Inferior parietal cortex (tissue), 1 donor: ENCODE results near the gene JKAMP.
"Not testable (repeated sequence)": the region's sequence is repeated elsewhere in the genome, so short reads cannot be mapped to it uniquely, and the experiment has no call there.

Experiments
- DNase-seq: peaks from one replicate; pipeline ENCODE4 v3.0.0-alpha.2; 2016; ENCODE audit errors: extremely low spot score

JKAMP gene, protein sequence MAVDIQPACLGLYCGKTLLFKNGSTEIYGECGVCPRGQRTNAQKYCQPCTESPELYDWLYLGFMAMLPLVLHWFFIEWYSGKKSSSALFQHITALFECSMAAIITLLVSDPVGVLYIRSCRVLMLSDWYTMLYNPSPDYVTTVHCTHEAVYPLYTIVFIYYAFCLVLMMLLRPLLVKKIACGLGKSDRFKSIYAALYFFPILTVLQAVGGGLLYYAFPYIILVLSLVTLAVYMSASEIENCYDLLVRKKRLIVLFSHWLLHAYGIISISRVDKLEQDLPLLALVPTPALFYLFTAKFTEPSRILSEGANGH

DNA sequence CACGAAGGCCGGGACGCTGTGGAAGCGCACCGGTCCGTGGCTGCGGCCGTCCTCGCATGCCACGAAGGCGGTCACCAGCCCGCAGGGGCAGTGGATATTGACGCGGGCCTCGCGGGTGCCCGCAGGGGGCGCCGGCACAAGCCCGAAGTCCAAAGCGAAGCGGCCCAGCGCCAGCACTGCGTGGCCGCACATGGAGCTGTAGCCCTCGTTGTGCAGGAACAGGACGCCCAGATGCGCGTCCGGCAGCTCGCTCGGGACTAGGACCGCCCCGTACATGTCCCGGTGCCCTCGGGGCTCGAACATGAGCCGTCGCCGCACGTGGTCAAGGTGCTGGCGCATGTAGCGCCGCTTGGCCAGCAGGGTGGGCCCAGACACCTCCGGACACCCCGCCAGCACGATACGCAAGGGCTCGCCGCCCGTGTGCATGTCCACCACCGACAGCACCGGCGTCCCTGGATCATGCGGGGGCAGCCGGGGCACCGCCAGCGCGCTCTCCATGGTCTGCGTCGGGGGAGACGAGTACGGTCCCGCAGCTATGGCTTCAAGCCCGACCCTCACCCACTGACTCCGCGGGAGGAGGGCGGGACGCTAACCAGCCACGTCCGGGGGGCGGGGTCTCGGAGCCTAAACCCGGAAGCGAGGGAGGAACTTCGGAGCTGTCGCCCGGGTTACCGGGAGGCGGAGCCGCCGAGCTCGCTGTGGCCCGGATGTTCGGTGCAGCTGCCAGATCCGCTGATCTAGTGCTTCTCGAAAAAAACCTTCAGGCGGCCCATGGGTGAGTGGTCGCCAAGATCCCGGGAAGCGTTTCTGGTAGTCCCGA is at the start of gene JKAMP, which contains the start of gene L3HYPDH:
Gene JKAMP, plus strand, starts transcription at position 699 of the 820 bp plus-strand sequence. Its CDS starts 73 bp downstream, at position 772.
Gene L3HYPDH, minus strand, starts transcription at position 590 of the 820 bp plus-strand sequence. Its CDS starts 92 bp downstream, at position 498.
- DNase-seq = peak; percentile 95

DNA sequence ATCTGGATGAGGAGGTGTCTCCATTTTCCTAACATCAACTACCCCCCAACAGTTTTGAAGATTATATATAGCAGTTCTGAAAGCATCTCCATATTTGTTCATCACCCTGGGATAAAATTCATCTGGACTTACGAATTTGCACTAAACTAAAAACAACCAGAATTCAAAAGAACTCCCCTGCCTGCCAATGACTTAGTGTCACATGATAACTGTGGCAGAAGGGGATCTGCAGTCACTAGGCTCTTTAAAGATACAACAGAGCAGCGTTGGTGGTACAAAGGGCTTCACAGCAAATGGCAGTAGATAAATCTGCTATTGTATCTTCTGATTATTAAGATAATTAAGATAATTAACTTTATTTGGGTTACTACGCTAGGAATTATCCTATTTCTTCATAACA is 49.2 kb upstream of the JKAMP start:
- no peak for DNase-seq

DNA sequence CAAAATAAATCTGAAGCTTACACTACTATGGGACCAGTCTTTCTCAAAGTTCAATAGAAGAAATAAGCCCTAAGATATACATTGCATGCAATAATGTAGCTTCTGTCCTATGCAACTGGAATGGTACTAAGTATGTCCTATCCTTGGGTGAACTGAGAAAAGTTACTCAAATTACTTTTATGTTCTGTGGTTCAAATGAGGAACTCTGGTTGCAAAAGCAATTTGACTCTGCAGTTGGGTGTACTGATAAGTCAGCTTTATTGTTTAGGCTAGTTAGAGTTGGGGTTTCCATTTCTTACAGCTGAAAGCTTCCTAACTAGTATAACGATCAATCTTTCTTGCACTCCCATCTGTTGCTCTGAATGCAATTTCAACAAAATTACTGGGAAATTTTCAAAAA is 48.3 kb upstream of the JKAMP start:
- no peak for DNase-seq

DNA sequence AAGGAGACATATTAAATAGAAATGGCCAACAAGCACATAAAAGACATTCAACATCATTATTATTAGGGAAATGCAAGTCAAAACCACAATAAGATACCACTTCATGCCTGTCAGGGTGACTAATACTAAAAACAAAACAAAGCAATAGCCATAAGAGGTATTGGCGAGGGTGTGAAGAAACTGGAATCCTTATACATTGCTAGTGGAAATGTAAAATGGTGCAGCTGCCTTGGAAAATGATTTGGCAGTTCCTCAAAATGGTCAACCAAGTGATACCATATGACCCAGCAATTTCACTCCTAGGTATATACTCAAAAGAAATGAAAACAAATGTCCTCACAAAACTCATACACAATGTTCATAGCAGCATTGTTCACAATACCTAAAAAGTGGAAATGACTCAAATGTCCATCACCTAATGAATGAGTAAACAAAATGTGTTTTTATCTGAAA is 46.1 kb upstream of the JKAMP start:
- no peak for DNase-seq

DNA sequence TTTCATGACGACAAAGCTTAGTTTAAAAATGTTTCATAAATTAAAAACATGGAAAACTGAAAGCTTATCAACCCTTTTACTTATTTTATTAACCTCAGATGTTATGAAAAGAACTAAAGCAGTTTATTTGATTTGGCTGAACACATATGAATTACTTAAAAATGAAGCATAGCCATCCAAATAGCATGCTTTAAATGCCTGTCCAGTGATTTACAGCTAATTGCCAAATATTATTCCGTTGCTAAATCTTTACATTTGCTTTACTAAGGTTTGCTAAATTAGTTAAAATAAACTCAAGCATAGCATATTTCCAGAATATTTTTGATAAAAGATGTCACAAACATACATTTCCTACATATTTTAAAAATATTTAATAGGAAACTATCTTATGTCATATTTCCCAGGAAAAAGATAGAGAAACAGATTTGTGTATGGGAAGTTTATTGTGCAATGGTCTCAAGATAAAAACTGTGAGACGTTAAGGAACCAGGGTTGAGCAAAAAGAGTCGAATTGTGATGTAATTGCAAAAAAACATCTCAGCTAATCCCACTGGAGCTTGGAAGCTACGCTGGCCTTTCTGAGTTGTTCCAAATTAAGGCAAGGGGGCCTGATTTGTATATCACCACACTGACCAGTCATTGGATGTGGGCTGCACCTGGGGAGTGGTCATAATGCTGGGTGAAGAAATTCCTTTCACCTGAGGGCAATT is 44.9 kb upstream of the JKAMP start:
- DNase-seq = no peak

DNA sequence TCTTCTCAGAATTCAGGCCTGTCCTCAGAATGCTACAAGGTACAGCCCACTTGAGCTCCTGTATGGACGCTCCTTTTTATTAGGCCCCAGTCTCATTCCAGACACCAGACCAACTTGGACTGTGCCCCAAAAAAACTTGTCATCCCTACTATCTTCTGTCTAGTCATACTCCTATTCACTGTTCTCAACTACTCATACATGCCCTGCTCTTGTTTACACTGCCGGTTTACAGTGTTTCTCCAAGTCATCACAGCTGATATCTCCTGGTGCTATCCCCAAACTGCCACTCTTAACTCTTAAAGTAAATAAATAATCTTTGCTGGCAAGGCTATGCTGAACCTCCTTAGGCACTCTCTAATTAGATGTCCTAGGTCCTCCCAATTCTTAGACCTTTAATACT is 35.6 kb upstream of the JKAMP start:
- not testable (repeated sequence) for DNase-seq

DNA sequence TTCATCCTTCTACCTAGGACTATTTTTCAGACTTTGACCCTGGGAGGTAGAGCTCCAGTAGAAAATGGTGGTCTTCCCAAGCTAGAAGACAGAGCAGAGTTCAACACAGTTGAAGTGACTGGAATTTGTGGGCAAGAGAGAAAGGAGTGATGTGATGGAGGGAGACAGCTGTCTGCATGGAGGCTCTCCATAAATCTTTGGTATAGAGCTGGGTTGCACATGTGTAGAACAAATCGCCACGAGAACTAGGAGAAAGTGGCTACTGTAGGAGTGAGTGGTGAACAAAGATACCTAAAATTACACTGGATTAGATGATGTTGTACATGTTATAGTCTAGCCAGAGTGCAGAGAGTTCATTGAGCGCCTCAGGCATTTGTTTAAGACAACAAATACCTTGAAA is 33.6 kb upstream of the JKAMP start:
- no peak for DNase-seq

DNA sequence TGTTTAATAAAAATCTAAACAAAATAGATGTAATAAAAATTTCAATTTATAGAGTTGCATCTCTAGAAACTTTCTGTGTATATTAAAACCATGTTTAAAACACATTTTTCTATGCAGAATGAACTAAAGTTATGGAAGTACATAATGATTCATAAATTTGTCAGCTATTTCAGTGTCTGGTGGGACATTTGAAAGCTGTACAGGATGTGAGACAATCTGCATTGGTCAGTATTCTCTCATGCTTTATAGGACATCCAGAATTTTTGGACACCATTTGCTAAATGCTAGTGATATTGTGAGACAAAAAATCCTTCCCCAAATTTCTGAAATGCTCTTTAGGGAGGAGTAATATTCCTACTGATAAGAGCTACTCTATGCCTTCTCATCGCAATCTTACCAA is 32.5 kb upstream of the JKAMP start:
- DNase-seq = no peak

DNA sequence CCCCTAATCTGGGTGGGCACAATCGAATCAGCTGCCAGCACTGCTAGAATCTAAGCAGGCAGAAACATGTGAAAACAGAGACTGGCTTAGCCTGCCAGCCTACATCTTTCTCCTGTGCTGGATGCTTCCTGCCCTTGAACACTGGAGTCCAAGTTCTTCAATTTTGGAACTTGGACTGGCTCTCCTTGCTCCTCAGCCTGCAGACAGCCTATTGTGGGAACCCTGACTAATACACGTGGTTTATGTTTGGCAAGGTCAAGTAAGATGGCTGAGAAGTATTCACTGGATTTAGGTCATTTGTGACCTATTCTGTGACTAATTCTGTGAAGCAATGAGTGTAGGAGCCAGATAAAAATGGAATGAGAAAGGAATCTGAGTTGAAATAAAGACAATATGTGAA is 30.2 kb upstream of the JKAMP start:
- no peak for DNase-seq

DNA sequence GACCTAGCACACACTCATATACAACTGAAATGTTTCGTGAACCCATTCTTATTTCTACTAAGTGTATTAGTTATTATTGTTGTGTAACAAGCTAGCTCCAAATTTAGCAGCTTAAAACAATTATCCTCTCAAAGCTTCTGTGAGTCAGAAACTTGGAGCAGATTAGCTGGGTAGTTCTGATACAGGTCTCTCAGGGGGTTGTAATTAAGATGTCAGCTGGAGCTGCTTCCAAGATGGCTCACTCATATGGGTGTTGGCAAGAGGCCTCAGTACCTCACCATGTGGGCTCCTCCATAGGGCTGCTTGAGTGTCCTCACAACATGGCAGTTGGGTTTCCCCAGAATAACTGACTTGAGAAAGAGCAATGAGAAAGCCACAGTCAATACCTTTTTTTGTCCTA is 28.9 kb upstream of the JKAMP start:
- DNase-seq = no peak

DNA sequence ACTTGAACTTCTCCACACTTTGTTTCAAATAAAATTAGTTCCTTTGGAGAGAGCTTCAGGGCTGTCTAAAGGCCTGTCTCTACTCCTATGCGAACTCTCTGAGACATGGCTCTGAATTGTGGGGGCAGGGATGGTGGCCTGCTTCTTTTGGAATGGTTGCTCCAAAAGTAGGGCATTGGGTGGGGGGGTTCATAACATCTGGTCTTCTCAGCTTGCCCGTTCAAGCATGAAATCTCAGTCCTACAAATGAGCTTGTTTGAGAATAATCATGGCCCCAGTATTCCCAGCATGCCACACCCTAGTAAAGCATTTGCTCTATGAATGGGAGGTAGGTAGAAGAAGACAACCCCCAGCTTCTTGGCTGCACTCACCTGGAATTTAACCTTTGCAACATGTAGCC is 25.8 kb upstream of the JKAMP start:
- no peak for DNase-seq

DNA sequence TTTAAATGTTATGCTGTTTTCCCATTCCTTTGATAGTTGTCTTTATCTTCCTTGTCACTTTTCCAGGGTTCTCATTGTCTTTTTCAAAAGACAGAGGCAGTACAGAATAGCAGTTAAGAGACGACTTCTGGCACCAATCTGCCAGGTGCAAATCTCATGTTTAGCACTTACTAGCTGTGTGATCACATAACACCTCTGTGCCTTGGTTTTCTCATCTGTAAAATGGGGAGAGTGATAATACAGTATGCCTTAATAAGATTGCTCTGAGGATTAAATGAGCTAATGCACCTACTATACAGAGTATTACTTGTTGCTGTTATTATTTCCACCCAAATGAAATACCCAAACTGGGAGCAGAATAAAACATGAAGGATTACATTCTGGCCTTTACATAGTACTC is 23.9 kb upstream of the JKAMP start:
- no peak for DNase-seq

DNA sequence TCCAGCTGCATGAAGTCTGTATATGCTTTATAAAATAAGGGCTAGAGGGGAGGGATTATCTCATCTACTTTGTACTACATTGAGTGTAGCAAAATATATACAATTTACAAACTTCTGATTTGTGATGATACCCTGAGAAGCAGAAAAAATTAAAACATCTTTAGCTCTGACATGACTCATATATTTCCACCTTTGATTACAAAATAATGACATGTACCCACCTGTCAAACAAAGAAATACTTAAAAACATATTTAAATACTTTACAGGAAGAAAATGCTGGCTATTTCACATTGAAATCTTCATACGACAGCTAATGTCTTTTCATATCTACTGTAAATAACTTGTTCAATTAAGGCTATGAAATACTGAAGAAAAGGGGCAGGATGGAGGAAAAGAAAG is 22.4 kb upstream of the JKAMP start:
- DNase-seq = no peak

DNA sequence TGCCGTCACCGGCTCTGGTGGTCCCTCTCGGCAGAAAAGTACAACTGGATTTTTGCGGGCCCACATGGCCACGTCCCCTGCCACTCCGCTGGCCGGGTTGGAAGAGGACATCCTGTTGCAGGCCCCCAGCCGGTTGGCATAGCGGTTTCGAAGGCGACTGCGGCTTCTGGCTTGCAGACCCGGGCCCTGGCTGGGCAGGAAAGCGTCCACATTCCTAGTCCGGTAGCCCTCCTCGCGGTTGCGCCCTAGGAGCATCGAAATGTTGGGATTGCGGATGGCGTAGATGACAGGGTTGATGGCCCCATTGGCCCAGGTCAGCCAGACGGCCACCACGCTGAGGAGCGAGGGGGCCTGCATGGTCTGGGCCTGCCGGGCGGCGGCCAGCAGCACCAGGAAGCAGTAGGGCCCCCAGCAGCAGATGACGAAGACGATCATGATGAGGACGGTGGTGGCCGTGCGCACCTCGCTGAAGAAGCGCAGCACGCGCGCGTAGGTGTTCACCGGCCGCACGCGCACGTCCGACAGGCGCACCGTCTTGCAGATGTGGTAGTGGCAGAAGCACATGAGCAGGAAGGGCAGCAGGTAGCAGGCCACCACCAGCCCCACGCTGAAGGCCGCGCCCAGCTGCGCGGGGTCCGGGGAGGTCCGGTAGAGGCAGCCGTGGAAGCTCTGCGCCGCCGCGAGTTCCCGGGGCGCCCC is 20.4 kb upstream of the JKAMP start:
- DNase-seq = no peak

DNA sequence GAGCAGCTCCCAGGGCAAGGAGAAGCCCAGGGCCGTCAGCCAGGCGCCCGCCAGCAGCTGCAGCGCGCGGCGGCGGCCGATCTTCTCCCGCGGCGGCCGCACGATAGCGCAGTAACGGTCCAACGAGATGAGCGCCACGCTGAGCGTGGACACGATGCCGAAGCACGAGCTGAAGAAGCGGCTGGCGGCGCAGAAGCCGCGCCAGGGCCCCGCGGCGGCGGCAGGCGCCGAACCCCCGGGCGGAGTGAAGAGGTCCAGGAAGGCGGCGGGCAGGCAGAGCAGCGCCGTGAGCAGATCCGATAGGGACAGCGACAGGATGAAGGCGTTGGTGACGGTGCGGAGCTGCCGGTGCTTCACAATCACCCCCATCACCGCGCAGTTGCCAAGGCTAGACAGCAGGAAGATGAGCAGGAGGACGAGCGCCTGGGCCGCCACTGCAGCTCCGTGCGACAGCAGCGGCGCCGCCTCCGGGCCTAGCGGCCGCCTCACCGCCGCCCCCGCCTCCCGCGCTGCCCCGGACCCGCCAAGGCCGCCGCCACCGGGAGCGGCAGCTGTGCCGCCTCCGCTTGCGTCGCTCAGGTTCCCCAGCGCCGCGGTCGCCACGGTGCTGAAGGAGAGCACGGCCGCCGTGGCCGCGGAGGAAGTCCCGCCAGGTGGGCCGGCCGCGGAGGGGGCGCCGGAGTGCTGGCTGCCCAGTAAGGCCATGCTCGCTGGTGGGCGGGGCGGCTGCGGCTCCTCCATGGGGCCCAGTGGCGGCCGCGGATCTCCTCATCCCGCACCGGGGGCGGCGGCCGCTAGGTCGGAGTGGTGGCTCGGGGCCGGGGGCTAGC is 19.6 kb upstream of the JKAMP start:
- DNase-seq = no peak

DNA sequence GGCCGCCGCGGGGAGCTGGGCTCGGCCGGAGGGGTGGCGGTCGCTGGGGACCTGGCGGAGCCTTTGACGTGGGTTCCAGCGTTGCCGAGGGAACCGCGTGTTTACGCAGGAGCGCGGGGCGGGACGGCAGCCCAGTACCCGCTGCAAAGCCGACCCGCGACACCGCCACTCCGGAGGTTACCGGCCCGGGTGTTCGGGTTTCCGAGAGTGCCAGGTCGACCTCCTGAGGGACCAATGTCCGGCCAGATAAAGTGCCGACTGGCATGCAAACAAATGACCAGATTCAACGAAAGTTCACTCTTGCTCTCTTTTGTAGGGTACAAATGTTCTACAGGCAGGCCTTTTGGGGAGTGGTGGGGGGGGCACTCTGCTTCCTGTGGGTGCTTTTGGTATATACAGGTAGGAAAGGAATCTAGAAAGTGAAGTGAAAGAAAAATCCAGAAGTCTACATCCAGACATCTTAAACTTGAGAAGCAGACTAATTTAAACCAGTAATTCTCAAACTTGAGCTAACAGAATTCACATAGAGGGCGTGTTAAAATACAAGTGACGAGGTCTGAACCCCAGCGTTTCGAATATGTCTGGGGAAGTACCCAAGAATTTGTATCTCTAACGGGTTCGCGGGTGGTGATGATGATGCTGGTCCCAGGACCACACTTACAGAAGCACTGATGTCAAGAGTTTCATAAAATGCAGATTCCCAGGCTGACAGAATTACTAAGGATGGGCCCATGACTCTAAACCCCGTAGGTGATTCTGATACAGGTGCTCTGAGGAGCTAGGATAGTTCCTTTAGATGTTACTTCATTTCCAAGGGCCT is 18.8 kb upstream of the JKAMP start, which contains the start of gene GPR135:
Gene GPR135, minus strand, starts transcription at position 65 of the 820 bp plus-strand sequence. CDS start 154 bp downstream, outside the sequence.
- no peak for DNase-seq

DNA sequence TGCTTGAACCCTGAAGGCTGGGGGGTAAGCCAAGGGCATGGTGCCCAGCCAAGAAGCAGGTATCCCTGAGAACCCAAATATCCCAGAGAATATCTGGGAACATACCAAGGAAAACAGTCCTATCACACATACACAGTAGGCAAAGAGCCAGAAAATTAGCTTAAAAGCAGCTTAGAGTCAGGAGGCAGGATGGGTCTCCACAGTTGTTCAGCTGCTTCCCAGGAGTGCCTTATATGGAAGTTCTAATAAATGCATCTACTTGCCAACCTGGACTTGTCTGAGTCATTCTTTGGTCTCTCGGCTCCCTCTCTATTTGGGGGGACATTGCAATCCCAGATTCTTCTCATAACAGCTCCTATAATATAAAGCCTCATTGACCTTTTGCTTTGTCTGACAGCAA is 10.1 kb upstream of the JKAMP start:
- DNase-seq = no peak

DNA sequence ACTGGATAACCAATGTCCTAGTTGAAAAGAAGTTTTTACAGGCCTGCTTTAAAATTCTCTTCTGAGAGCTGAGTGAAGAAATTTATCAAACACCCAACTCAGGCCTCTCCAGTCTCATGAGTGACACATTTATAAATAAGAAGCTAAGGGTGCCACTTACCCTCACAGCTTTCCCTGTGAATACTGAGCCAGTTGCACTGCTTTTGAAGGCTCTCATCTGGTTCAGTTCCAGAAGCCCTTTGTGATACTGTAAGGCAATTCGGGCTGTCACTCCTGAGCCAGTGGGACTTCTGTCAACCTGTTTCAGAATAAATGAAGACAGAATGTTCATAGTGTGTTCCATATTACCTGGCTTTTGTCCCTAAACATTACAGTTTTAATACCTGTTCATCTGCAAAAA is 8.6 kb upstream of the JKAMP start:
- no peak for DNase-seq

DNA sequence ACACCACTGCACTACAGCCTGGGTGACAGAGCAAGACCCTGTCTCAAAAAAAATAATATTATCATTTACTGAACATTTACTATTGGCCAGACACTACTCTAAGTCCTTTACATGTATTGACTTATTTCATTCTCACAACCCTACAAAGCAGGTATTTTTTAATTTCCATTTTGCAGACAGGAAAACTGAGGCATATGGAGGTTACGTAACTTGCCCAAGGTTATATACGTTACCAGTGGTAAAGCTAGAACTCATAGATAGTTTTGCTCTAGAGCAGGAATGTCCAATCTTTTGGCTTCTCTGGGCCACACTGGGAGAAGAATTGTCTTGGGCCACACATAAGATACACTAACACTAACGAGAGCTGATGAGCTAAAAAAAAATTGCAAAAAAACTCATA is 5.8 kb upstream of the JKAMP start:
- no peak for DNase-seq

DNA sequence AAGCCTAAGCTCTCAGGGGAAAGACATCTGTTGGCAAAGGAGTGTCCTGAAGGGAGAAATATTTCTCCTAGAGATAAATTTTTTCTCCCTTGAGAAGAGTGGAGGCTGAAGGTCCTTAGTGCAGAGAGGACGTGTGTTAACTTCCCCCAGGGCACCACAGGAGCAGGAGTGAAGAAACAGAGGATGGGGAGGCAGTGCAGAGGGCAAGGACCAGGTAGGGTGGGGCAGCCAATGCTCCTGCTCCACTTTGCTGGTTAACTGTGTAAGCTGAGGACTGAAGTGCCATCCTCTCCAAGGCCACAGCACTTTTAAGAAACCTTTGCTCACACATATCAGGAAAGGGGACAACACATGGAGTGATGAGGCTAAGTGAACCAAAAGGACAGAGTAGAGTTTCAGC is 4.2 kb upstream of the JKAMP start:
- no peak for DNase-seq
